Tibial nerve (tissue), 4 donors: Measurements from ENCODE around the gene SRGAP3. TPM values are rescaled to one million over a fixed set of nuclear protein-coding genes. Genes with fewer than 3 reads are reported as not detected.

Experiments
- DNase-seq, 2 donors: peaks; one replicate each; pipeline ENCODE4 v3.0.0-alpha.2; 2019; ENCODE audit warnings: low spot score in 2 of 2
- H3K27ac ChIP-seq, 4 donors: fragments of 200-600 bp; sonication (generic) in 3 of 4; one replicate each; pipeline ENCODE4 v1.5.1; 2017 to 2019; ENCODE audit warnings: mild to moderate bottlenecking in 1 of 4
- H3K27me3 ChIP-seq, 2 donors: fragments of 200-600 bp; sonication (generic) in 1 of 2; one replicate each; pipeline versions ENCODE4 v1.5.1 to v1.6.0; 2017 to 2019
- H3K36me3 ChIP-seq, 3 donors: fragments of 200-600 bp; sonication (generic); one replicate each; pipeline ENCODE4 v1.5.1; 2018 to 2019
- H3K4me1 ChIP-seq, 4 donors: fragments of 200-600 bp; sonication (generic) in 3 of 4; one replicate each; pipeline ENCODE4 v1.5.1; 2017 to 2019
- H3K4me3 ChIP-seq, 4 donors: fragments of 200-600 bp; sonication (generic) in 3 of 4; one replicate each; pipeline ENCODE4 v1.5.1; 2017 to 2019; ENCODE audit warnings: mild to moderate bottlenecking in 1 of 4, moderate library complexity in 1 of 4
- H3K9me3 ChIP-seq, 4 donors: fragments of 200-600 bp; sonication (generic) in 3 of 4; one replicate each; pipeline ENCODE4 v1.5.1; 2017 to 2019
- EP300 ChIP-seq, 2 donors: sonication (generic); formaldehyde crosslinking; IDR thresholded peaks; one replicate each; pipeline ENCODE4 v1.6.1; 2017; ENCODE audit warnings: antibody characterized with exemption in 2 of 2, mild to moderate bottlenecking in 1 of 2
- POLR2A ChIP-seq, 2 donors: fragments of 450-650 bp; IDR thresholded peaks; one replicate each; pipeline ENCODE4 v1.6.1; 2017; ENCODE audit warnings: antibody characterized with exemption in 2 of 2, mild to moderate bottlenecking in 2 of 2, moderate library complexity in 2 of 2
- WGBS, 2 donors: methylation state at CpG; one replicate each; pipeline ENCODE4 v1.1.5; 2018; 5-methylcytosine and 5-hydroxymethylcytosine counted together
- small RNA-seq: library from RNA; depleted of rRNA; stranded (forward); fragments of <200 nt; gene quantifications from one replicate; pipeline ENCODE3, GENCODE V24; 2016
- total RNA-seq, 4 donors: library from RNA; depleted of rRNA; stranded (reverse); fragments of >200 nt; gene quantifications; one replicate each; pipeline ENCODE4 v1.1.0, GENCODE V29; 2016
- TF ChIP-seq, protein P1 (sequence below), 5 experiments: fragments of 200-600 bp in 3 of 5; fragments of 450-650 bp in 2 of 5; sonication (generic) in 3 of 5; IDR thresholded peaks; one replicate each; pipeline ENCODE4 v1.5.1; 2016 to 2019; ENCODE audit warnings: antibody characterized with exemption in 5 of 5, mild to moderate bottlenecking in 3 of 5, moderate library complexity in 2 of 5

SRGAP3 gene
- total RNA-seq, 4 donors from 2014 or later = 11.7 to 18.0 (median 15.1) TPM

- no peak overlapping the region for H3K27ac ChIP-seq
- H3K27me3 ChIP-seq = no peaks in the 10 kb centered on the region
- H3K36me3 ChIP-seq = peaks cover 0 to 36% (median 0%) of the 10 kb centered on the region in 3 donors
- WGBS, 2 donors = 77 to 81% methylated on average over 1 of the region's 1 CpG
- TF ChIP-seq, protein P1, sequence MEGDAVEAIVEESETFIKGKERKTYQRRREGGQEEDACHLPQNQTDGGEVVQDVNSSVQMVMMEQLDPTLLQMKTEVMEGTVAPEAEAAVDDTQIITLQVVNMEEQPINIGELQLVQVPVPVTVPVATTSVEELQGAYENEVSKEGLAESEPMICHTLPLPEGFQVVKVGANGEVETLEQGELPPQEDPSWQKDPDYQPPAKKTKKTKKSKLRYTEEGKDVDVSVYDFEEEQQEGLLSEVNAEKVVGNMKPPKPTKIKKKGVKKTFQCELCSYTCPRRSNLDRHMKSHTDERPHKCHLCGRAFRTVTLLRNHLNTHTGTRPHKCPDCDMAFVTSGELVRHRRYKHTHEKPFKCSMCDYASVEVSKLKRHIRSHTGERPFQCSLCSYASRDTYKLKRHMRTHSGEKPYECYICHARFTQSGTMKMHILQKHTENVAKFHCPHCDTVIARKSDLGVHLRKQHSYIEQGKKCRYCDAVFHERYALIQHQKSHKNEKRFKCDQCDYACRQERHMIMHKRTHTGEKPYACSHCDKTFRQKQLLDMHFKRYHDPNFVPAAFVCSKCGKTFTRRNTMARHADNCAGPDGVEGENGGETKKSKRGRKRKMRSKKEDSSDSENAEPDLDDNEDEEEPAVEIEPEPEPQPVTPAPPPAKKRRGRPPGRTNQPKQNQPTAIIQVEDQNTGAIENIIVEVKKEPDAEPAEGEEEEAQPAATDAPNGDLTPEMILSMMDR (IDR thresholded peaks at IDR 0.05) = no peak
- no peak for TF ChIP-seq POLR2A (IDR thresholded peaks at IDR 0.05)
- no peak for TF ChIP-seq EP300 (IDR thresholded peaks at IDR 0.05)
- H3K4me3 ChIP-seq = no peak overlapping the region
- DNase-seq = no peak
- no peaks in the 10 kb centered on the region for H3K4me1 ChIP-seq
- peaks cover 0 to 7% (median 0%) of the 10 kb centered on the region in 4 donors for H3K9me3 ChIP-seq
These were observed 311.4 kb downstream of the SRGAP3 start for GRCh38 chr3:8938021-8938420.

- TF ChIP-seq POLR2A (IDR thresholded peaks at IDR 0.05) (no peak), EP300 (IDR thresholded peaks at IDR 0.05) (no peak)
- TF ChIP-seq, protein P1 (IDR thresholded peaks at IDR 0.05) = no peak
- no peak for DNase-seq
- Histone ChIP-seq H3K9me3 (no peaks in the 10 kb centered on the region), H3K27ac (no peak overlapping the region), H3K36me3 (peaks cover 0 to 30% (median 0%) of the 10 kb centered on the region in 3 donors), H3K4me1 (no peaks in the 10 kb centered on the region), H3K27me3 (no peaks in the 10 kb centered on the region), H3K4me3 (no peak overlapping the region)
- 72 to 75% methylated on average over 6 of the region's 6 CpGs for WGBS, 2 donors
These were observed 312.1 kb downstream of the SRGAP3 start for GRCh38 chr3:8937064-8938020.

- 77 to 86% methylated on average over 2 of the region's 2 CpGs for WGBS, 2 donors
- Histone ChIP-seq H3K9me3 (no peaks in the 10 kb centered on the region), H3K4me1 (no peaks in the 10 kb centered on the region), H3K27ac (no peak overlapping the region), H3K27me3 (no peaks in the 10 kb centered on the region), H3K36me3 (peaks cover 0 to 6% (median 0%) of the 10 kb centered on the region in 3 donors), H3K4me3 (no peak overlapping the region)
- no peak for DNase-seq
- no peak for TF ChIP-seq POLR2A (IDR thresholded peaks at IDR 0.05)
- TF ChIP-seq, protein P1 (IDR thresholded peaks at IDR 0.05) = no peak
- no peak for TF ChIP-seq EP300 (IDR thresholded peaks at IDR 0.05)
These were observed 316.9 kb downstream of the SRGAP3 start for GRCh38 chr3:8932507-8932906.

DNA sequence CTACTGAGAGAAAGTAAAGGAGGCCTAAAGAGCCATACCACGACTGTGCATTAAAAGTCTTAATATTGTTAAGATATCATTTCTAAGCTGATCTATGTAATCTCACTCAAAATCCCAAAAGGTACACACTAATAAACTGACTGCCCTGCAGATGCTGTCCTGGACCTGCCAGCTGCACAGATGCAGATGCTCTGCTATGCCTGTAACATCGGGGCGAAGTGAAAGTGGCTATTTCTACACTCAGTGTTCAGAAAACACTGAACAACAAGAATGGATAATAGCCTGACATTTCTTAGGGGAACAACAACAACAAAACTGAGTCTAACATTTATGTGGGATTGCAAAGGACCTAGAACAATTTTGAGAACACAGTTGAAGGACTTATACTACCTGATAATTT, 318.1 kb downstream of the SRGAP3 start:
- Histone ChIP-seq H3K9me3 (no peaks in the 10 kb centered on the region), H3K4me1 (no peaks in the 10 kb centered on the region), H3K27me3 (no peaks in the 10 kb centered on the region), H3K36me3 (peaks cover 0 to 6% (median 0%) of the 10 kb centered on the region in 3 donors), H3K4me3 (no peak overlapping the region), H3K27ac (no peak overlapping the region)
- TF ChIP-seq EP300 (IDR thresholded peaks at IDR 0.05) (no peak), POLR2A (IDR thresholded peaks at IDR 0.05) (no peak)
- TF ChIP-seq, protein P1 (IDR thresholded peaks at IDR 0.05) = no peak
- WGBS, 2 donors = 72 to 77% methylated on average over 3 of the region's 3 CpGs
- no peak for DNase-seq

Small RNAs within 50 kb of the gene (small RNA-seq; reads per million reads assigned to genes)
- gene RF00416 = not detected

Other genes with a start within 250 kb of the SRGAP3 start
- 10 to 100 TPM; 21.6 to 42.6 (median 30.5) TPM for gene THUMPD3, start 113.4 kb upstream of the SRGAP3 start, total RNA-seq
- 100 to 1,000 TPM in 3 of 4 donors, 10 to 100 TPM in 1; 96.9 to 130 (median 115) TPM for gene SETD5, start 148.0 kb upstream of the SRGAP3 start, total RNA-seq